ENCODE measurements around the gene CHD5. TPM values are rescaled to one million over a fixed set of nuclear protein-coding genes. Genes with fewer than 3 reads are reported as not detected.
A peak's percentile ranks its signal among the peaks of the same experiment; 100 is the strongest.

Gene CHD5
- total and polyA plus RNA-seq, 2 of the 13 experiments (the other 11 are each of a cell fraction or from before 2014, with no cell fraction given) = 0.02 to 0.21 TPM

DNA sequence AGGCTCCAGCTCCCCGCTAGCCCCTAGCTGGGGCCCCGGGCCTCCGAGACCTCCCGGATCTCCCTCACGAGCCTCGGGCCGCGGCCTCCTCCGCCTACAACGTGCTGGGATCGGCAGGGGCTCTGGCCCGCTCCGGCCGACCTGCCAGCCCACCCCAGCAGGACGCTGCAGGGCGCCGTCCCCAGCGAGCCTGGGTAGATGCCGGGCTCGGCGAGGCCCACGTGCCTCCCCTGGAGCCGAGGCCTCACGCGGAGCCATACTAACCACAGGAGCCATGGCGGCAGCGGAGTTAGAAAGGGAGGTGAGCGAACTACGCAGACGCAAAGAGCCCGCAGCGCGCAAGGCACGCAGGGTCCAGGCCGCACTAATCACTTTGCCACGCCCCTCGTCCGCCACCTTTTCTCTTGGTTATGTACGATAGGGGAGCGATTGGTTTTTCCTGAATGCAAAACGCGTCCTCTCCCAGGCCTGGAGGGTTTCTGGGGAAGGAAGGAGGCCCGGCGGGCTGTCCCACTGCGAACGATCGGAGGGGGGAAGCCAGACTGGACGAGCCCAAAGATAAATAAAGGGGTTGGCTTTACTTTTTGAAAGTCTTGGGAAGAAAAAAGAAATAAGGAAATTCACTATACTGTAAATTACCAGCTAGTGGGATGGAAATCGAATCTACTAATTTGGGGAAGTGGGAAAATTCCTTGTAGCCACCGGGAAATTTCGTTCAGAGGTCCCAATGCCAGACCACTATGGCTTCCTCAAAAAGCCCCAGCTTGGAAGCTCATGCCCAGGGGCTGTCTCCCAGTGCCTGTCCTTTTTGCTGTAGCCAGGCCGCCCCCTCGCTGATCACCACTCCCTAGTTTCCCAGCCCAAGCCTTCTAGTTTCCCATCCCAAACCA, 19.4 kb upstream of the CHD5 start, which contains the start of gene RPL22 (continued):
- TF ChIP-seq ZBTB2 (CRISPR knock-in tag; IDR thresholded peaks at IDR 0.05; ENCODE audit: low read depth) = peak; percentile 77
- TF ChIP-seq, protein P1, sequence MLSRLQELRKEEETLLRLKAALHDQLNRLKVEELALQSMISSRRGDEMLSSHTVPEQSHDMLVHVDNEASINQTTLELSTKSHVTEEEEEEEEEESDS (CRISPR knock-in tag; IDR thresholded peaks at IDR 0.05; ENCODE audit: borderline replicate concordance) = peak; percentile 80
- TF ChIP-seq ZBTB10 (CRISPR knock-in tag; IDR thresholded peaks at IDR 0.05; ENCODE audit: borderline replicate concordance) = peak; percentile 34; the same call in 1 of the 2 replicates
- TF ChIP-seq CHCHD3 (CRISPR knock-in tag; IDR thresholded peaks at IDR 0.05) = no peak
- no peak for TF ChIP-seq SIX1 (CRISPR knock-in tag; IDR thresholded peaks at IDR 0.05; ENCODE audit: borderline replicate concordance)
- peak; percentile 71; the same call in 1 of the 2 replicates for TF ChIP-seq ISX (CRISPR knock-in tag; conservative IDR thresholded peaks at IDR 0.05)
- peak; percentile 92 for TF ChIP-seq MAF1 (CRISPR knock-in tag; IDR thresholded peaks at IDR 0.05; ENCODE audit: borderline replicate concordance)
- TF ChIP-seq RARA (CRISPR knock-in tag; IDR thresholded peaks at IDR 0.05) = peak; percentile 53; the same call in 1 of the 2 replicates
- TF ChIP-seq TEF (CRISPR knock-in tag; IDR thresholded peaks at IDR 0.05) = peak; percentile 71; the same call in 1 of the 2 replicates
- TF ChIP-seq ZNF564 (CRISPR knock-in tag; IDR thresholded peaks at IDR 0.05) = peak; percentile 66; the same call in 1 of the 2 replicates
- TF ChIP-seq, protein P2, sequence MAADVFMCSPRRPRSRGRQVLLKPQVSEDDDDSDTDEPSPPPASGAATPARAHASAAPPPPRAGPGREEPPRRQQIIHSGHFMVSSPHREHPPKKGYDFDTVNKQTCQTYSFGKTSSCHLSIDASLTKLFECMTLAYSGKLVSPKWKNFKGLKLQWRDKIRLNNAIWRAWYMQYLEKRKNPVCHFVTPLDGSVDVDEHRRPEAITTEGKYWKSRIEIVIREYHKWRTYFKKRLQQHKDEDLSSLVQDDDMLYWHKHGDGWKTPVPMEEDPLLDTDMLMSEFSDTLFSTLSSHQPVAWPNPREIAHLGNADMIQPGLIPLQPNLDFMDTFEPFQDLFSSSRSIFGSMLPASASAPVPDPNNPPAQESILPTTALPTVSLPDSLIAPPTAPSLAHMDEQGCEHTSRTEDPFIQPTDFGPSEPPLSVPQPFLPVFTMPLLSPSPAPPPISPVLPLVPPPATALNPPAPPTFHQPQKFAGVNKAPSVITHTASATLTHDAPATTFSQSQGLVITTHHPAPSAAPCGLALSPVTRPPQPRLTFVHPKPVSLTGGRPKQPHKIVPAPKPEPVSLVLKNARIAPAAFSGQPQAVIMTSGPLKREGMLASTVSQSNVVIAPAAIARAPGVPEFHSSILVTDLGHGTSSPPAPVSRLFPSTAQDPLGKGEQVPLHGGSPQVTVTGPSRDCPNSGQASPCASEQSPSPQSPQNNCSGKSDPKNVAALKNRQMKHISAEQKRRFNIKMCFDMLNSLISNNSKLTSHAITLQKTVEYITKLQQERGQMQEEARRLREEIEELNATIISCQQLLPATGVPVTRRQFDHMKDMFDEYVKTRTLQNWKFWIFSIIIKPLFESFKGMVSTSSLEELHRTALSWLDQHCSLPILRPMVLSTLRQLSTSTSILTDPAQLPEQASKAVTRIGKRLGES (CRISPR knock-in tag; IDR thresholded peaks at IDR 0.05; ENCODE audit: borderline replicate concordance) = peak; percentile 58; the same call in 1 of the 2 replicates
- no peak for TF ChIP-seq RBAK (CRISPR knock-in tag; IDR thresholded peaks at IDR 0.05)
- TF ChIP-seq ARID4A (CRISPR knock-in tag; IDR thresholded peaks at IDR 0.05; ENCODE audit: borderline replicate concordance) = peak; percentile 96

Data from HepG2 (cell line).